GM12874 (cell line): ENCODE data around the gene PCDHGC3.

Source experiments
- CTCF ChIP-seq: IDR thresholded peaks from 2 replicates; pipeline ENCODE4 v1.5.1; 2011; ENCODE audit warnings: low read depth, mild to moderate bottlenecking, control low read depth, low read length, moderate library complexity; ENCODE audit not compliant: insufficient read depth

The PCDHGC3 gene

GRCh38 chr5:141479776-141480175 lies 4.0 kb downstream of the PCDHGC3 start:
- TF ChIP-seq CTCF, result no peak

GRCh38 chr5:141483902-141484301 lies 8.1 kb downstream of the PCDHGC3 start:
- TF ChIP-seq CTCF, result no peak

- TF ChIP-seq CTCF, result no peak
Observed at GRCh38 chr5:141484310-141484640, 8.5 kb downstream of the PCDHGC3 start.

GRCh38 chr5:141484641-141485311 lies 9.0 kb downstream of the PCDHGC3 start, which contains the start of gene PCDHGC4:
Gene PCDHGC4 (plus strand): TSS chr5:141485030. CDS start chr5:141485174, 144 bp downstream.
- no peak for TF ChIP-seq CTCF

GRCh38 chr5:141485321-141486055 lies 9.7 kb downstream of the PCDHGC3 start:
- no peak for TF ChIP-seq CTCF

- no peak for TF ChIP-seq CTCF
Observed at GRCh38 chr5:141486091-141486490, 10.3 kb downstream of the PCDHGC3 start.

- TF ChIP-seq CTCF, result no peak
Observed at GRCh38 chr5:141487131-141487530, 11.4 kb downstream of the PCDHGC3 start.
